Caki2 (cell line): ENCODE measurements around the gene OR51A7. TPM values are rescaled to one million over a fixed set of nuclear protein-coding genes. Genes with fewer than 3 reads are reported as not detected.
"Not testable (repeated sequence)": the region's sequence is repeated elsewhere in the genome, so short reads cannot be mapped to it uniquely, and the experiment has no call there.

Experiments used
- DNase-seq: peaks from one replicate; pipeline ENCODE4 v3.0.0-alpha.2; 2015; ENCODE audit warnings: low read depth
- in situ Hi-C: cut with HindIII; loops from 2 replicates; pipeline ENCODE4 v1.10.0; 2016; ENCODE audit warnings: low sequenced_read_pairs, low pct_unique_long_range_greater_than_20kb, mixed read lengths
- total RNA-seq: library from RNA; depleted of rRNA; stranded (reverse); fragments of >200 nt; shearing (Covaris generic); gene quantifications from 2 replicates; pipeline ENCODE4 v1.2.3, GENCODE V29; 2014; ENCODE audit warnings: low replicate concordance; rRNA removed

OR51A7 gene
- total RNA-seq, 1 experiment from 2014 or later = not detected

- no peak for DNase-seq
- in situ Hi-C loops = no loop called here
Observed at GRCh38 chr11:4926608-4927007, 23.0 kb downstream of the OR51A7 start.

GRCh38 chr11:4932751-4933150 is 29.2 kb downstream of the OR51A7 start:
- in situ Hi-C loops = no loop called here
- DNase-seq = no peak

- no peak for DNase-seq
- in situ Hi-C loops = no loop called here
Observed at GRCh38 chr11:4936745-4937144, 33.2 kb downstream of the OR51A7 start.

- DNase-seq = no peak
- in situ Hi-C loops = no loop called here
Observed at GRCh38 chr11:4947505-4947904, 43.9 kb downstream of the OR51A7 start, which contains the start of gene OR51A4. OR51A4 (minus strand) TSS chr11:4947605; CDS start chr11:4947100, 505 bp downstream.

GRCh38 chr11:4955613-4956012 is 52.0 kb downstream of the OR51A7 start, which contains the start of gene OR51A2:
OR51A2 (minus strand) TSS chr11:4955713; CDS start chr11:4955713, 0 bp downstream.
- DNase-seq, in situ Hi-C loops: not testable (repeated sequence)

- no peak for DNase-seq
- in situ Hi-C loops = no loop called here
Observed at GRCh38 chr11:4957396-4957795, 53.8 kb downstream of the OR51A7 start.

Other genes with a start within 250 kb of the OR51A7 start
- 0.17 TPM in 1 of 2 replicates, not detected in the other for gene OR51E2, start 205.9 kb upstream of the OR51A7 start, total RNA-seq
- not detected in 2 replicates for gene MMP26, start 199.0 kb upstream of the OR51A7 start, total RNA-seq
- gene OR51F1, start 133.8 kb upstream of the OR51A7 start, total RNA-seq = not detected in 2 replicates
- not detected in 2 replicates for gene OR52R1, start 99.4 kb upstream of the OR51A7 start, total RNA-seq
- gene OR51F2, start 82.5 kb upstream of the OR51A7 start, total RNA-seq = not detected in 2 replicates
- not detected in 2 replicates for gene OR51S1, start 54.6 kb upstream of the OR51A7 start, total RNA-seq
- not detected in 2 replicates for gene OR51T1, start 21.9 kb upstream of the OR51A7 start, total RNA-seq
- gene OR51G2, start 15.6 kb downstream of the OR51A7 start, total RNA-seq = not detected in 2 replicates
- not detected in 2 replicates for gene OR51G1, start 20.6 kb downstream of the OR51A7 start, total RNA-seq
- gene OR51A4, start 43.8 kb downstream of the OR51A7 start, total RNA-seq = not detected in 2 replicates
- gene OR51A2, start 51.9 kb downstream of the OR51A7 start, total RNA-seq = not detected in 2 replicates
- not detected in 2 replicates for gene OR51L1, start 91.1 kb downstream of the OR51A7 start, total RNA-seq
- gene OR52J3, start 142.7 kb downstream of the OR51A7 start, total RNA-seq = not detected in 2 replicates
- not detected in 2 replicates for gene OR52E2, start 155.8 kb downstream of the OR51A7 start, total RNA-seq
- gene OR52E1, start 165.8 kb downstream of the OR51A7 start, total RNA-seq = not detected in 2 replicates
- gene OR52A5, start 234.6 kb downstream of the OR51A7 start, total RNA-seq = not detected in 2 replicates